BLaER1 treated with 17β-estradiol and CSF1 and Interleukin-3, amounts not matched to agents 10 nM and 100 nM (cell line): ENCODE data around the gene SMCO3.
A peak's percentile ranks its signal among the peaks of the same experiment; 100 is the strongest.

Experiments used
- H3K27ac ChIP-seq, 11 experiments: shearing (Covaris generic); formaldehyde crosslinking; 2 replicates each; pipeline ENCODE4 v1.8.1; 2022
- H3K27me3 ChIP-seq, 11 experiments: shearing (Covaris generic); formaldehyde crosslinking; 2 replicates each; pipeline ENCODE4 v1.8.1; 2022
- H3K36me3 ChIP-seq, 11 experiments: shearing (Covaris generic); formaldehyde crosslinking; 2 replicates each; pipeline ENCODE4 v1.8.1; 2022
- H3K4me1 ChIP-seq, 10 experiments: shearing (Covaris generic); formaldehyde crosslinking; 2 replicates each; pipeline ENCODE4 v1.8.1; 2022
- H3K4me2 ChIP-seq, 11 experiments: shearing (Covaris generic); formaldehyde crosslinking; 2 replicates each; pipeline ENCODE4 v1.8.1; 2022
- H3K4me3 ChIP-seq, 10 experiments: shearing (Covaris generic); formaldehyde crosslinking; 2 replicates each; pipeline ENCODE4 v1.8.1; 2022
- H3K9ac ChIP-seq, 11 experiments: shearing (Covaris generic); formaldehyde crosslinking; 2 replicates each; pipeline ENCODE4 v1.8.1; 2022
- H3K9me3 ChIP-seq, 11 experiments: shearing (Covaris generic); formaldehyde crosslinking; replicated peaks in 1 of 11; 2 replicates each; pipeline ENCODE4 v1.8.1; 2022
- H4K20me1 ChIP-seq, 11 experiments: shearing (Covaris generic); formaldehyde crosslinking; 2 replicates each; pipeline ENCODE4 v1.8.1; 2022
- Cebpa-rat ChIP-seq, 11 experiments: shearing (Covaris generic); IDR thresholded peaks; 2 replicates each; pipeline ENCODE4 v1.8.1; 2022

The SMCO3 gene

DNA sequence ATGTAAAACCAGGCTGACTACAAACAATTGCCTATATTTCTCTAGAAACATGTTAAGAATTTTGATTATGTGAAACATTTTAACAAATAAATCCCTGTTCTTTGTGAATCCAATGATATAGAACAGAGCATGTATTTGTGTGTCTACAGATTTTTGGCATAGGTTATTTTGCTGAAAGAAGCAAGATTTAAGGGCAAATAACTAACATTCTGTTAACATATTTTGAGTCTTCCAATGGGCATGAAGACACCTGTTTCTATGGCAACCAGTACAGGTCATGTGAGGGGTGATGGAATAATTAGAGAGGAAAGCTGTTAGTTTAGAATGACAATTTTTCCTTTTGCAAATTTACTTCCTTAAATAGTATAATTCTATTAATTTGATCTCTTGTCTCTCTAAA, 20.5 kb upstream of the SMCO3 start:
- H3K27me3 ChIP-seq, result no peaks in the 10 kb centered on the region
- no peaks in the 10 kb centered on the region for H4K20me1 ChIP-seq
- H3K27ac ChIP-seq, result no peak overlapping the region
- no peaks in the 10 kb centered on the region for H3K9me3 ChIP-seq
- H3K4me3 ChIP-seq, result no peak overlapping the region
- H3K36me3 ChIP-seq, result no peaks in the 10 kb centered on the region
- no peak overlapping the region for H3K9ac ChIP-seq
- peaks cover 4 to 17% (median 7%) of the 10 kb centered on the region in 10 experiments; a peak in 9 of 20 replicates for H3K4me1 ChIP-seq
- TF ChIP-seq Cebpa-rat (IDR thresholded peaks at IDR 0.05), result no peak
- H3K4me2 ChIP-seq, result peak overlapping the region in 3 of 11 experiments; percentile 14 to 35 (median 15); a peak in 4 of 22 replicates

- Histone ChIP-seq H3K4me1 (peaks cover 4 to 17% (median 7%) of the 10 kb centered on the region in 10 experiments; a peak in 9 of 20 replicates), H3K4me3 (no peak overlapping the region), H3K27ac (no peak overlapping the region), H3K4me2 (no peak overlapping the region), H3K9ac (no peak overlapping the region), H3K36me3 (no peaks in the 10 kb centered on the region), H3K27me3 (no peaks in the 10 kb centered on the region), H3K9me3 (no peaks in the 10 kb centered on the region), H4K20me1 (no peaks in the 10 kb centered on the region)
- TF ChIP-seq Cebpa-rat (IDR thresholded peaks at IDR 0.05), result no peak
Measured at GRCh38 chr12:14833952-14834351, 20.0 kb upstream of the SMCO3 start.

GRCh38 chr12:14833336-14833735, 19.4 kb upstream of the SMCO3 start:
- no peak for TF ChIP-seq Cebpa-rat (IDR thresholded peaks at IDR 0.05)
- H3K27ac ChIP-seq, result no peak overlapping the region
- H3K4me3 ChIP-seq, result no peak overlapping the region
- no peaks in the 10 kb centered on the region for H3K9me3 ChIP-seq
- no peaks in the 10 kb centered on the region for H4K20me1 ChIP-seq
- no peak overlapping the region for H3K4me2 ChIP-seq
- no peaks in the 10 kb centered on the region for H3K36me3 ChIP-seq
- H3K4me1 ChIP-seq, result peaks cover 4 to 17% (median 7%) of the 10 kb centered on the region in 10 experiments; a peak in 9 of 20 replicates
- H3K27me3 ChIP-seq, result no peaks in the 10 kb centered on the region
- H3K9ac ChIP-seq, result no peak overlapping the region

DNA sequence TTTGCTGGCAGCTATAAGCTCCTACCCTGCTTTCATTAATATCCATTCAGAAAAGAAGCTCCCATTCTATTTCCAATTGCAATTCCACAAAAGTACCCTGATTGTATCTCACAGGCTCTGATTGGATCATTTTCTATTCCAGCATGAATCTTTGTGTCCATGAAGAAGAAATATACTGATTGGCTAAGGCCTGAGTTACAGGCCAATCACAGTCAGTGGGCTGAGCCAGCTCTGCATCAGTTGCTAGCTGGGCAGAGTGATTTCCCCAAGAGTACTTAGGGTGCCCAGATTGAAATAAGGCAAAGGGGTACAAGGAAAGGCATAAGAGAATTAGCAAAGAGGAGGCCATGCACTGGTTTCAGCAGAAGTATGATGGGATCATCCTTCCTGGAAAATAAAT, 14.9 kb upstream of the SMCO3 start:
- Histone ChIP-seq H3K4me2 (no peak overlapping the region), H3K4me1 (no peaks in the 10 kb centered on the region), H3K9me3 (no peaks in the 10 kb centered on the region), H3K36me3 (no peaks in the 10 kb centered on the region), H3K4me3 (no peak overlapping the region), H3K27ac (no peak overlapping the region), H3K27me3 (no peaks in the 10 kb centered on the region), H3K9ac (no peak overlapping the region), H4K20me1 (no peaks in the 10 kb centered on the region)
- TF ChIP-seq Cebpa-rat (IDR thresholded peaks at IDR 0.05), result no peak

DNA sequence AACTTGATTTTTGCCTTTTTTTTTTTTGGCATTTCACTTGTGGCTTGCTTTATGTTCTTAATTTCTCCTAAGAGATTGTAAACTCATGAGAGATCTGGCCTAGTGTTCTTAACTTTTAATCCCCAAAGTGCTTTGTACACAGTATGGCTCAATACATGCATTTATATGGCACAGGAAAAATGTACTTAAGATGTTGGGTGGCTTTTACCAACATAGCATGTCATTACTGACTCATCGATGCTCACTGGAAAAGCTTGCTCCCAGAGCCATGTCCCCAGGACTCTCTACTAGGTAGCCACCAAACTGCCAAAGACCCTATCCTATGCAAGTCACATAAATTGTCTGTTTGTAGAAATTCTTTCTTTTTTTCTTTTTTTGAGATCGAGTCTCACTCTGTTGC, 13.1 kb upstream of the SMCO3 start:
- no peaks in the 10 kb centered on the region for H3K4me1 ChIP-seq
- no peaks in the 10 kb centered on the region for H4K20me1 ChIP-seq
- no peak overlapping the region for H3K4me2 ChIP-seq
- TF ChIP-seq Cebpa-rat (IDR thresholded peaks at IDR 0.05), result no peak
- no peaks in the 10 kb centered on the region for H3K27me3 ChIP-seq
- H3K36me3 ChIP-seq, result no peaks in the 10 kb centered on the region
- H3K4me3 ChIP-seq, result no peak overlapping the region
- no peak overlapping the region for H3K27ac ChIP-seq
- no peak overlapping the region for H3K9ac ChIP-seq
- no peaks in the 10 kb centered on the region for H3K9me3 ChIP-seq

GRCh38 chr12:14826491-14826890, 12.5 kb upstream of the SMCO3 start:
- no peak for TF ChIP-seq Cebpa-rat (IDR thresholded peaks at IDR 0.05)
- H4K20me1 ChIP-seq, result no peaks in the 10 kb centered on the region

DNA sequence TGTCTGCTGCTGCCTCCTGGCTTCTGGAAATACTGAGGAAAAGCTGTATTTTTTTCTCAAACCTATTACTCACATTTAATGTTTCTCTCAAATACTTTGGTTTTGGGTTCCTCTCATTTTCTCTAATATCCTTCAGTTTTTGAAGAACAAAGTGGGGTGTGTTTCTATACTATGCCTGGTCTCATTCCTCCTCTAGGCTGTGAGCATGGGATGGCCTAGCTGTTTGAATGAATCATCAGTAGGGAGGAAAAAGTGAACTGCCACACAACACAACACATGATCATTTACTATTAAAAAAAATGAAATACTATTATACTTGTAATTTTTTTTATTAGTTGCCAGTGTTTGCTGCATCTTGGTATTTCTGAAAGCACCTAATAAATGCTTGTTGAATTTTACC, 11.3 kb upstream of the SMCO3 start:
- Histone ChIP-seq H3K4me3 (no peak overlapping the region), H3K36me3 (no peaks in the 10 kb centered on the region)

More at GRCh38 chr12:14826491-14826890, 12.5 kb upstream of the SMCO3 start:
- Histone ChIP-seq H3K9ac (no peak overlapping the region), H3K4me1 (no peaks in the 10 kb centered on the region), H3K27ac (no peak overlapping the region), H3K36me3 (no peaks in the 10 kb centered on the region), H3K27me3 (no peaks in the 10 kb centered on the region), H3K4me2 (no peak overlapping the region), H3K9me3 (no peaks in the 10 kb centered on the region), H3K4me3 (no peak overlapping the region)

GRCh38 chr12:14824012-14824634, 10.1 kb upstream of the SMCO3 start:
- no peak overlapping the region for H3K4me2 ChIP-seq
- no peaks in the 10 kb centered on the region for H3K36me3 ChIP-seq
- TF ChIP-seq Cebpa-rat (IDR thresholded peaks at IDR 0.05), result no peak
- no peak overlapping the region for H3K27ac ChIP-seq
- H4K20me1 ChIP-seq, result no peaks in the 10 kb centered on the region
- no peaks in the 10 kb centered on the region for H3K9me3 ChIP-seq
- no peak overlapping the region for H3K4me3 ChIP-seq
- no peaks in the 10 kb centered on the region for H3K4me1 ChIP-seq
- no peak overlapping the region for H3K9ac ChIP-seq
- H3K27me3 ChIP-seq, result no peaks in the 10 kb centered on the region

More for the DNA sequence above, 11.3 kb upstream of the SMCO3 start:
- Histone ChIP-seq H3K4me2 (no peak overlapping the region), H3K4me1 (no peaks in the 10 kb centered on the region), H3K9ac (no peak overlapping the region), H3K27ac (no peak overlapping the region), H4K20me1 (no peaks in the 10 kb centered on the region), H3K27me3 (no peaks in the 10 kb centered on the region), H3K9me3 (no peaks in the 10 kb centered on the region)
- no peak for TF ChIP-seq Cebpa-rat (IDR thresholded peaks at IDR 0.05)

GRCh38 chr12:14811486-14811885, 2.5 kb downstream of the SMCO3 start:
- no peak for TF ChIP-seq Cebpa-rat (IDR thresholded peaks at IDR 0.05)
- no peaks in the 10 kb centered on the region for H4K20me1 ChIP-seq
- H3K27me3 ChIP-seq, result no peaks in the 10 kb centered on the region
- H3K4me2 ChIP-seq, result no peak overlapping the region; a peak in 1 of 22 replicates
- peaks cover 0 to 6% (median 0%) of the 10 kb centered on the region in 10 experiments; a peak in 3 of 20 replicates for H3K4me1 ChIP-seq
- no peaks in the 10 kb centered on the region for H3K36me3 ChIP-seq
- H3K4me3 ChIP-seq, result no peak overlapping the region
- no peaks in the 10 kb centered on the region for H3K9me3 ChIP-seq
- no peak overlapping the region for H3K9ac ChIP-seq
- H3K27ac ChIP-seq, result no peak overlapping the region

DNA sequence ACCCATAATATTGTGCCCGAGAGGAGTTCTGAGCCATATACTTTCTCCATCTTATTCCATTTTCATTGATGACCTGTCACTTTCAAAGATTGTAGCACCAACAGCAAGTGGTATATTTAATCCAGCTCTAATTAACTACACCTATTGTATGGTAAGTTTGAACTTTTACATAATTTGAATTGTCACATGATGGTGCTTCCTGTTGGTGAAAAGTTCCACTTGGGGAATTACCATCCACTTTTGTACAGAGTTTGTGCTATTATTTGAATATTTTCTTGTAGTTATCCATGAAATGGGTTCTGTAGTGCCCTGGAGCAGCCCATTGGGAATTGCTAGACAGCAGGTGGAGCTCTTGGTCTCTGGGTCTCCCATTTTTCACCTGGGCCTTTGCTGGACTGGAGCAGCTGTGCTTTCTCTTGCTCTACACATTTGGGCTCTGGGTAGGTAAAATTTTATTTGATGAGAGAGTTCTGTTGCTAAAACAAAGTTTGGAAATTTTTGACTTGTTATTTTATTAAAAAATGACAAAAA, 3.0 kb downstream of the SMCO3 start:
- Histone ChIP-seq H3K9ac (no peak overlapping the region), H3K27me3 (no peaks in the 10 kb centered on the region), H3K9me3 (no peaks in the 10 kb centered on the region), H3K36me3 (no peaks in the 10 kb centered on the region), H3K4me1 (peaks cover 0 to 6% (median 0%) of the 10 kb centered on the region in 10 experiments; a peak in 3 of 20 replicates), H3K27ac (no peak overlapping the region), H4K20me1 (no peaks in the 10 kb centered on the region), H3K4me2 (peak overlapping the region in 2 of 11 experiments; percentile 14 to 35; a peak in 1 of 22 replicates), H3K4me3 (no peak overlapping the region)
- no peak for TF ChIP-seq Cebpa-rat (IDR thresholded peaks at IDR 0.05)
